ENCODE data around the gene IL26. TPM values are rescaled to one million over a fixed set of nuclear protein-coding genes. Genes with fewer than 3 reads are reported as not detected.

IL26 gene
- total RNA-seq, 1 donor from 2014 or later, result not detected

- H3K27ac Mint-ChIP-seq, result no peak overlapping the region
- H3K9me3 Mint-ChIP-seq, result no peaks in the 10 kb centered on the region
- peaks cover 4% of the 10 kb centered on the region for H3K4me1 Mint-ChIP-seq (ENCODE audit: unreplicated experiment)
- H3K4me3 Mint-ChIP-seq, result no peak overlapping the region
- TF ChIP-seq CTCF (conservative IDR thresholded peaks at IDR 0.05), result no peak
- H3K27me3 Mint-ChIP-seq, result peaks cover 12% of the 10 kb centered on the region
- H3K36me3 Mint-ChIP-seq, result no peaks in the 10 kb centered on the region
- DNase-seq (ENCODE audit: extremely low spot score, unreplicated experiment), result no peak
Observed at GRCh38 chr12:68261896-68262295, 36.3 kb upstream of the IL26 start.

- Mint-ChIP-seq H3K27me3 (peaks cover 9% of the 10 kb centered on the region), H3K4me1 (ENCODE audit: unreplicated experiment) (no peaks in the 10 kb centered on the region), H3K4me3 (no peak overlapping the region), H3K27ac (no peak overlapping the region), H3K9me3 (no peaks in the 10 kb centered on the region), H3K36me3 (no peaks in the 10 kb centered on the region)
- no peak for DNase-seq (ENCODE audit: extremely low spot score, unreplicated experiment)
- no peak for TF ChIP-seq CTCF (conservative IDR thresholded peaks at IDR 0.05)
Observed at GRCh38 chr12:68260153-68260552, 34.5 kb upstream of the IL26 start.

GRCh38 chr12:68259318-68259940, 33.8 kb upstream of the IL26 start:
- DNase-seq (ENCODE audit: extremely low spot score, unreplicated experiment), result no peak
- no peaks in the 10 kb centered on the region for H3K9me3 Mint-ChIP-seq
- no peaks in the 10 kb centered on the region for H3K4me1 Mint-ChIP-seq (ENCODE audit: unreplicated experiment)
- peaks cover 4% of the 10 kb centered on the region for H3K27me3 Mint-ChIP-seq
- no peaks in the 10 kb centered on the region for H3K36me3 Mint-ChIP-seq
- no peak overlapping the region for H3K27ac Mint-ChIP-seq
- no peak overlapping the region for H3K4me3 Mint-ChIP-seq
- TF ChIP-seq CTCF (conservative IDR thresholded peaks at IDR 0.05), result no peak

GRCh38 chr12:68253504-68253903, 27.9 kb upstream of the IL26 start, which contains the start of gene IL22:
Gene IL22, minus strand, starts transcription at chr12:68253604. Its CDS starts 156 bp downstream, at chr12:68253448.
- Mint-ChIP-seq H3K36me3 (no peaks in the 10 kb centered on the region), H3K9me3 (no peaks in the 10 kb centered on the region), H3K4me3 (no peak within 1 kb of the TSS), H3K27me3 (peaks cover 4% of the 10 kb centered on the region), H3K4me1 (ENCODE audit: unreplicated experiment) (no peaks in the 10 kb centered on the region), H3K27ac (no peak within 1 kb of the TSS)
- no peak for DNase-seq (ENCODE audit: extremely low spot score, unreplicated experiment)
- no peak for TF ChIP-seq CTCF (conservative IDR thresholded peaks at IDR 0.05)

GRCh38 chr12:68252077-68252476, 26.5 kb upstream of the IL26 start:
- Mint-ChIP-seq H3K4me1 (ENCODE audit: unreplicated experiment) (no peaks in the 10 kb centered on the region), H3K27me3 (peaks cover 4% of the 10 kb centered on the region), H3K4me3 (no peak overlapping the region), H3K9me3 (no peaks in the 10 kb centered on the region), H3K27ac (no peak overlapping the region), H3K36me3 (no peaks in the 10 kb centered on the region)
- no peak for DNase-seq (ENCODE audit: extremely low spot score, unreplicated experiment)
- TF ChIP-seq CTCF (conservative IDR thresholded peaks at IDR 0.05), result no peak
